Lower lobe of right lung (tissue), 2 donors: ENCODE measurements around the gene GRIP1. TPM values are rescaled to one million over a fixed set of nuclear protein-coding genes. Genes with fewer than 3 reads are reported as not detected.

Experiments
- ATAC-seq, 2 donors: fragments of 200-7000 bp; cut with Tn5 transposase; one replicate each; pipeline ENCODE4 v1.9.1; 2020 to 2022; ENCODE audit warnings: mild to moderate bottlenecking in 2 of 2, moderate library complexity in 2 of 2
- DNase-seq: peaks from one replicate; pipeline ENCODE4 v3.0.0-alpha.2; 2020
- H3K27ac ChIP-seq: fragments of 200-600 bp; one replicate; pipeline ENCODE4 v1.8.0; 2022
- H3K27me3 ChIP-seq: fragments of 200-600 bp; one replicate; pipeline ENCODE4 v1.8.0; 2022; ENCODE audit warnings: low read depth
- H3K36me3 ChIP-seq: fragments of 200-600 bp; one replicate; pipeline ENCODE4 v1.8.0; 2022; ENCODE audit warnings: mild to moderate bottlenecking
- H3K4me1 ChIP-seq: fragments of 200-600 bp; one replicate; pipeline ENCODE4 v1.8.0; 2022
- H3K4me3 ChIP-seq: fragments of 200-600 bp; one replicate; pipeline ENCODE4 v1.8.0; 2022; ENCODE audit warnings: mild to moderate bottlenecking
- H3K9me3 ChIP-seq: fragments of 200-600 bp; one replicate; pipeline ENCODE4 v1.8.0; 2022
- intact Hi-C: fragments of 100-400 bp; cut with DNase I; formaldehyde crosslinking; loops from one replicate; pipeline ENCODE4 v1.11.0; 2022
- total RNA-seq: library from RNA; stranded (reverse); fragmentation: NEBNext Ultra II Directional; extraction: Animal tissue kit (Norgen Biotek cat#: 25700); gene quantifications from one replicate; pipeline ENCODE4 v1.2.1, GENCODE V29; 2021
- TF ChIP-seq, protein P1 (sequence below): fragments of 200-600 bp; IDR thresholded peaks from one replicate; pipeline ENCODE4 v1.8.0; 2022; ENCODE audit warnings: antibody characterized with exemption, mild to moderate bottlenecking
- donor health status: DM: no; HTN: yes; CAD: no; lungs with severe emphysema.

Gene GRIP1
- total RNA-seq, 1 donor from 2014 or later: 4.3 TPM

DNA sequence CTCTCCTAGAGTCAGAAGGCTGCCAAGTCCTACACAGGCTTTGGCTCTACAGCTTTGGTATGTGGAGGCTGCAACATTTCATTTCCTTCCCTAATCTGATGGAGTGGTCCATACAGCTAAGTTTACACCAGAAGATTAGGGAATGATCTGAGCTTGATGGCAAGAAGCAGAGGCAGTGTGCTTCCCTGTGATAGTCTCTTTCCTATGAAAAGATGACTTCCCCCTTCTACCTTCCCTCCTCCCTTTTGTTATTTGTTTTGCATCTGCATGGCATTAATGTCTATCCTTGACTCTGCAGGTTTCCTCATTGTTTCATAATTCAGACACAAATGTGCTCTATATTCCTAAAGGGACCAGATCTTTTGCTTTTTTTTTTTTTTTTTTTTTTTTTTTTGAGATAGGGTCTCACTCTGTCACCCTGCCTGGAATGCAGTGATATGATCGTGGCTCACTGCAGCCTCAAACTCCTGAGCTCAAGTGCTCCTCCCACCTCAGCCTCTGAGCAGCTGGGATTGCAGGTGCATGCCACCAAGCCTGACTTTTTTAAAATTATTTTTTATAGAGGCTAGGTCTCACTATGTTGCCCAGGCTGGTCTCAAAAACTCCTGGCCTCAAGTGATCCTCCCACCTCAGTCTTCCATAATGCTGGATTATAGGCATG, 76.3 kb downstream of the GRIP1 start:
- H3K27me3 ChIP-seq: no peaks in the 10 kb centered on the region
- ATAC-seq (no peak), DNase-seq (no peak)
- H3K9me3 ChIP-seq: no peaks in the 10 kb centered on the region
- intact Hi-C loops: no loop called here
- no peaks in the 10 kb centered on the region for H3K4me1 ChIP-seq
- no peak overlapping the region for H3K4me3 ChIP-seq
- TF ChIP-seq, protein P1, sequence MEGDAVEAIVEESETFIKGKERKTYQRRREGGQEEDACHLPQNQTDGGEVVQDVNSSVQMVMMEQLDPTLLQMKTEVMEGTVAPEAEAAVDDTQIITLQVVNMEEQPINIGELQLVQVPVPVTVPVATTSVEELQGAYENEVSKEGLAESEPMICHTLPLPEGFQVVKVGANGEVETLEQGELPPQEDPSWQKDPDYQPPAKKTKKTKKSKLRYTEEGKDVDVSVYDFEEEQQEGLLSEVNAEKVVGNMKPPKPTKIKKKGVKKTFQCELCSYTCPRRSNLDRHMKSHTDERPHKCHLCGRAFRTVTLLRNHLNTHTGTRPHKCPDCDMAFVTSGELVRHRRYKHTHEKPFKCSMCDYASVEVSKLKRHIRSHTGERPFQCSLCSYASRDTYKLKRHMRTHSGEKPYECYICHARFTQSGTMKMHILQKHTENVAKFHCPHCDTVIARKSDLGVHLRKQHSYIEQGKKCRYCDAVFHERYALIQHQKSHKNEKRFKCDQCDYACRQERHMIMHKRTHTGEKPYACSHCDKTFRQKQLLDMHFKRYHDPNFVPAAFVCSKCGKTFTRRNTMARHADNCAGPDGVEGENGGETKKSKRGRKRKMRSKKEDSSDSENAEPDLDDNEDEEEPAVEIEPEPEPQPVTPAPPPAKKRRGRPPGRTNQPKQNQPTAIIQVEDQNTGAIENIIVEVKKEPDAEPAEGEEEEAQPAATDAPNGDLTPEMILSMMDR: no peak
- no peaks in the 10 kb centered on the region for H3K36me3 ChIP-seq
- H3K27ac ChIP-seq: no peak overlapping the region

GRCh38 chr12:66600903-66601302, 78.0 kb downstream of the GRIP1 start:
- intact Hi-C loops: no loop called here
- ATAC-seq: no peak
- no peaks in the 10 kb centered on the region for H3K27me3 ChIP-seq

GRCh38 chr12:66599816-66600215, 79.1 kb downstream of the GRIP1 start:
- intact Hi-C loops: no loop called here
- no peaks in the 10 kb centered on the region for H3K27me3 ChIP-seq
- DNase-seq (no peak), ATAC-seq (no peak)
- H3K4me3 ChIP-seq: no peak overlapping the region
- no peaks in the 10 kb centered on the region for H3K4me1 ChIP-seq
- H3K9me3 ChIP-seq: no peaks in the 10 kb centered on the region
- no peaks in the 10 kb centered on the region for H3K36me3 ChIP-seq
- TF ChIP-seq, protein P1: no peak
- H3K27ac ChIP-seq: no peak overlapping the region

More at GRCh38 chr12:66600903-66601302, 78.0 kb downstream of the GRIP1 start:
- no peaks in the 10 kb centered on the region for H3K4me1 ChIP-seq
- TF ChIP-seq, protein P1: no peak
- no peak overlapping the region for H3K27ac ChIP-seq
- H3K9me3 ChIP-seq: no peaks in the 10 kb centered on the region
- DNase-seq: no peak
- no peak overlapping the region for H3K4me3 ChIP-seq
- H3K36me3 ChIP-seq: no peaks in the 10 kb centered on the region

- TF ChIP-seq, protein P1: no peak
- no peak overlapping the region for H3K27ac ChIP-seq
- no peaks in the 10 kb centered on the region for H3K27me3 ChIP-seq
- H3K9me3 ChIP-seq: no peaks in the 10 kb centered on the region
- no peaks in the 10 kb centered on the region for H3K4me1 ChIP-seq
- intact Hi-C loops: no loop called here
- no peak overlapping the region for H3K4me3 ChIP-seq
- no peaks in the 10 kb centered on the region for H3K36me3 ChIP-seq
- DNase-seq (no peak), ATAC-seq (no peak)
Measured at GRCh38 chr12:66598608-66599007, 80.3 kb downstream of the GRIP1 start.

DNA sequence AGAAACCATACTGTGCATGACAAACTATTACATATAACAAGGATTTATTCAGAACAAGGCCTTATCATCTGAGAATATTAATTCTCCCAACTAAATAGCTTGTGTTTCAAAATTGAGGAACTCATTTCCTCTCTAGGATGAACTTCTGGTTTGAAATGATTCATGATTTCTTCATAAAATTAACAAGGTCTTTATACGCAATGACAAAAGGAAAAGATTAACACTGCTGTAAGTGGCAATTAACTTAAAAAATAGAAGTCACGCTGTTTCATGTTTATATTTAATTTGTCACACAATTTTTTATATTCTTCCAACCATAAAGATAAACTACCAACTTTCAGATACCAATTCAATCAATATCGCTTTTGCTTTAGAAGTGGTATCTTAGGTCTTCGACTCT, 80.8 kb downstream of the GRIP1 start:
- intact Hi-C loops: no loop called here
- no peak for ATAC-seq
- Histone ChIP-seq H3K27ac (no peak overlapping the region), H3K4me1 (no peaks in the 10 kb centered on the region), H3K36me3 (no peaks in the 10 kb centered on the region), H3K4me3 (no peak overlapping the region), H3K9me3 (no peaks in the 10 kb centered on the region), H3K27me3 (no peaks in the 10 kb centered on the region)
- DNase-seq: no peak
- TF ChIP-seq, protein P1: no peak
